Mesenchymal stem cell (in vitro differentiated cells and primary cell): ENCODE data around the gene MACROD2.

ENCODE experiments used
- DNase-seq: peaks from one replicate; pipeline ENCODE4 v3.0.0-alpha.2; 2013
- H2AFZ ChIP-seq: one replicate; pipeline ENCODE4 v1.6.1; 2013; ENCODE audit warnings: low read depth, mild to moderate bottlenecking, control low read depth, inconsistent platforms, low read length, moderate library complexity
- H2AK5ac ChIP-seq: 2 replicates; pipeline ENCODE4 v1.6.1; 2013; ENCODE audit warnings: low read length, moderate library complexity, mild to moderate bottlenecking, inconsistent platforms; ENCODE audit not compliant: severe bottlenecking
- H2BK120ac ChIP-seq: one replicate; pipeline ENCODE4 v1.6.1; 2013; ENCODE audit warnings: low read depth, mild to moderate bottlenecking, inconsistent platforms, low read length, moderate library complexity
- H2BK12ac ChIP-seq, 2 experiments: one replicate each; pipeline ENCODE4 v1.6.1; 2013; ENCODE audit warnings: inconsistent platforms in 2 of 2, low read length in 2 of 2, mild to moderate bottlenecking in 2 of 2, moderate library complexity in 2 of 2, control low read depth in 1 of 2
- H2BK15ac ChIP-seq: one replicate; pipeline ENCODE4 v1.6.1; 2013; ENCODE audit warnings: mild to moderate bottlenecking, low read depth, inconsistent platforms; ENCODE audit not compliant: poor library complexity, severe bottlenecking
- H2BK5ac ChIP-seq: 2 replicates; pipeline ENCODE4 v1.6.1; 2013; ENCODE audit warnings: low read depth, mild to moderate bottlenecking, low read length, control low read depth, inconsistent platforms; ENCODE audit not compliant: poor library complexity, severe bottlenecking
- H3K14ac ChIP-seq, 2 experiments: one replicate each; pipeline ENCODE4 v1.6.1; 2013; ENCODE audit warnings: inconsistent platforms in 2 of 2, low read length in 2 of 2, control low read depth in 1 of 2, mild to moderate bottlenecking in 1 of 2, moderate library complexity in 1 of 2
- H3K18ac ChIP-seq, 2 experiments: one replicate each; pipeline ENCODE4 v1.6.1; 2013; ENCODE audit warnings: inconsistent platforms in 2 of 2, low read length in 2 of 2, control low read depth in 1 of 2, low read depth in 1 of 2, mild to moderate bottlenecking in 1 of 2
- H3K23ac ChIP-seq, 2 experiments: one replicate each; pipeline ENCODE4 v1.6.1; 2013; ENCODE audit warnings: inconsistent platforms in 2 of 2, low read length in 2 of 2, mild to moderate bottlenecking in 2 of 2, moderate library complexity in 2 of 2, control low read depth in 1 of 2
- H3K27ac ChIP-seq: 2 replicates; pipeline ENCODE4 v1.5.1; 2013; ENCODE audit warnings: mild to moderate bottlenecking, moderate library complexity, low read length, control low read depth, inconsistent platforms; ENCODE audit not compliant: poor library complexity, severe bottlenecking
- H3K27me3 ChIP-seq, 2 experiments: 2 replicates each; pipeline versions ENCODE4 v1.6.1 to v1.7.0; 2013; ENCODE audit warnings: low read length in 2 of 2, mild to moderate bottlenecking in 2 of 2, moderate library complexity in 2 of 2, control low read depth in 1 of 2, inconsistent platforms in 1 of 2; ENCODE audit not compliant: control insufficient read depth in 1 of 2, insufficient read depth in 1 of 2
- H3K36me3 ChIP-seq, 2 experiments: 2 replicates each; pipeline versions ENCODE4 v1.6.1 to v1.7.0; 2013; ENCODE audit warnings: low read length in 2 of 2, control low read depth in 1 of 2, inconsistent platforms in 1 of 2, low read depth in 1 of 2, mild to moderate bottlenecking in 1 of 2; ENCODE audit not compliant: insufficient read depth in 2 of 2, control insufficient read depth in 1 of 2
- H3K4ac ChIP-seq, 2 experiments: one replicate each; pipeline ENCODE4 v1.6.1; 2013; ENCODE audit warnings: inconsistent platforms in 2 of 2, low read length in 2 of 2, mild to moderate bottlenecking in 2 of 2, moderate library complexity in 2 of 2, control low read depth in 1 of 2, low read depth in 1 of 2
- H3K4me1 ChIP-seq: 2 replicates; pipeline ENCODE4 v1.6.1; 2013; ENCODE audit warnings: low read depth, low read length, control low read depth; ENCODE audit not compliant: control insufficient read depth, insufficient read depth
- H3K4me2 ChIP-seq: 2 replicates; pipeline ENCODE4 v1.6.1; 2013; ENCODE audit warnings: low read length, mild to moderate bottlenecking, inconsistent platforms; ENCODE audit not compliant: poor library complexity, severe bottlenecking
- H3K4me3 ChIP-seq, 2 experiments: 2 replicates each; pipeline versions ENCODE4 v1.5.1 to v1.7.0; 2013; ENCODE audit warnings: low read length in 2 of 2, mild to moderate bottlenecking in 2 of 2, control low read depth in 1 of 2, low read depth in 1 of 2; ENCODE audit not compliant: insufficient read depth in 1 of 2
- H3K79me1 ChIP-seq: replicated peaks from 2 replicates; pipeline ENCODE4 v1.6.1; 2013; ENCODE audit warnings: mild to moderate bottlenecking, control low read depth, low read length, inconsistent platforms; ENCODE audit not compliant: poor library complexity, severe bottlenecking
- H3K9ac ChIP-seq: 2 replicates; pipeline ENCODE4 v1.7.0; 2013; ENCODE audit warnings: mild to moderate bottlenecking, low read length, moderate library complexity
- H3K9me3 ChIP-seq: 2 replicates; pipeline ENCODE4 v1.7.0; 2013; ENCODE audit warnings: mild to moderate bottlenecking, low read length; ENCODE audit not compliant: control insufficient read depth
- H4K8ac ChIP-seq: one replicate; pipeline ENCODE4 v1.6.1; 2013; ENCODE audit warnings: inconsistent platforms, mild to moderate bottlenecking, low read length, moderate library complexity
- H4K91ac ChIP-seq: one replicate; pipeline ENCODE4 v1.6.1; 2013; ENCODE audit warnings: mild to moderate bottlenecking, low read length, inconsistent platforms
- WGBS: methylation state at CpG from one replicate; pipeline ENCODE4 v1.1.7; 2013; ENCODE audit warnings: mixed read lengths; 5-methylcytosine and 5-hydroxymethylcytosine counted together

MACROD2 gene

GRCh38 chr20:14815340-14815739 is 820.0 kb downstream of the MACROD2 start:
- Histone ChIP-seq H2BK5ac (no peak overlapping the region), H3K4me3 (no peak overlapping the region), H3K9me3 (no peaks in the 10 kb centered on the region), H2AK5ac (no peak overlapping the region), H3K27ac (no peak overlapping the region), H3K4ac (no peak overlapping the region), H3K14ac (no peak overlapping the region), H2AFZ (no peak overlapping the region), H2BK12ac (no peak overlapping the region), H3K4me1 (no peaks in the 10 kb centered on the region), H3K36me3 (no peaks in the 10 kb centered on the region), H4K8ac (no peak overlapping the region), H3K79me1 (no peaks in the 10 kb centered on the region), H4K91ac (no peak overlapping the region), H3K4me2 (no peak overlapping the region), H3K27me3 (no peaks in the 10 kb centered on the region), H3K18ac (no peak overlapping the region), H3K9ac (no peak overlapping the region), H2BK15ac (no peak overlapping the region), H3K23ac (no peak overlapping the region), H2BK120ac (no peak overlapping the region)
- WGBS, result no CpG with 5 or more reads among the region's 2 CpGs
- DNase-seq, result no peak

- Histone ChIP-seq H2BK120ac (no peak overlapping the region), H3K79me1 (no peaks in the 10 kb centered on the region), H3K4me3 (no peak overlapping the region), H3K4ac (no peak overlapping the region), H3K14ac (no peak overlapping the region), H4K8ac (no peak overlapping the region), H3K9me3 (no peaks in the 10 kb centered on the region), H3K27me3 (no peaks in the 10 kb centered on the region), H3K9ac (no peak overlapping the region), H2BK12ac (no peak overlapping the region), H4K91ac (no peak overlapping the region), H2BK5ac (no peak overlapping the region), H2BK15ac (no peak overlapping the region), H3K27ac (no peak overlapping the region), H2AK5ac (no peak overlapping the region), H2AFZ (no peak overlapping the region), H3K23ac (no peak overlapping the region), H3K4me1 (no peaks in the 10 kb centered on the region), H3K36me3 (no peaks in the 10 kb centered on the region), H3K4me2 (no peak overlapping the region), H3K18ac (no peak overlapping the region)
- 100% methylated on average over 1 of the region's 1 CpG for WGBS
- no peak for DNase-seq
Observed at GRCh38 chr20:14816471-14816870, 821.2 kb downstream of the MACROD2 start.

GRCh38 chr20:14817101-14817500 is 821.8 kb downstream of the MACROD2 start:
- no peak for DNase-seq
- H3K9me3 ChIP-seq, result no peaks in the 10 kb centered on the region
- no peak overlapping the region for H2BK15ac ChIP-seq

GRCh38 chr20:14820771-14821170 is 825.5 kb downstream of the MACROD2 start:
- Histone ChIP-seq H4K8ac (no peak overlapping the region), H3K36me3 (no peaks in the 10 kb centered on the region)

More at GRCh38 chr20:14817101-14817500, 821.8 kb downstream of the MACROD2 start:
- Histone ChIP-seq H3K4me1 (no peaks in the 10 kb centered on the region), H3K27ac (no peak overlapping the region), H2AFZ (no peak overlapping the region), H3K23ac (no peak overlapping the region), H3K14ac (no peak overlapping the region), H3K4ac (no peak overlapping the region), H3K79me1 (no peaks in the 10 kb centered on the region), H4K8ac (no peak overlapping the region), H4K91ac (no peak overlapping the region), H3K9ac (no peak overlapping the region), H3K4me2 (no peak overlapping the region), H3K4me3 (no peak overlapping the region), H2AK5ac (no peak overlapping the region), H3K27me3 (no peaks in the 10 kb centered on the region), H2BK120ac (no peak overlapping the region), H3K36me3 (no peaks in the 10 kb centered on the region), H3K18ac (no peak overlapping the region), H2BK12ac (no peak overlapping the region), H2BK5ac (no peak overlapping the region)
- WGBS, result 70% methylated on average over 1 of the region's 3 CpGs

More at GRCh38 chr20:14820771-14821170, 825.5 kb downstream of the MACROD2 start:
- H4K91ac ChIP-seq, result no peak overlapping the region
- no peak overlapping the region for H2BK15ac ChIP-seq
- no peak overlapping the region for H3K4ac ChIP-seq
- no peak overlapping the region for H3K23ac ChIP-seq
- H3K79me1 ChIP-seq, result no peaks in the 10 kb centered on the region
- H3K4me3 ChIP-seq, result no peak overlapping the region
- no peaks in the 10 kb centered on the region for H3K9me3 ChIP-seq
- DNase-seq, result no peak
- no peak overlapping the region for H2AFZ ChIP-seq
- no peaks in the 10 kb centered on the region for H3K4me1 ChIP-seq
- H3K14ac ChIP-seq, result no peak overlapping the region
- no peak overlapping the region for H3K18ac ChIP-seq
- no peak overlapping the region for H2BK5ac ChIP-seq
- no peak overlapping the region for H2BK12ac ChIP-seq
- H3K27ac ChIP-seq, result no peak overlapping the region
- H2AK5ac ChIP-seq, result no peak overlapping the region
- H3K4me2 ChIP-seq, result no peak overlapping the region
- H3K27me3 ChIP-seq, result no peaks in the 10 kb centered on the region
- H2BK120ac ChIP-seq, result no peak overlapping the region
- no peak overlapping the region for H3K9ac ChIP-seq
- WGBS, result 96% methylated on average over 9 of the region's 9 CpGs
